HG03565 (cell line): ENCODE data around the gene MROH9.

ENCODE experiments used
- ATAC-seq: cut with Tn5 transposase; IDR thresholded peaks from one replicate; pipeline ENCODE4 v1.9.1; 2021; ENCODE audit warnings: mild to moderate bottlenecking, moderate library complexity; ENCODE audit not compliant: unreplicated experiment

The MROH9 gene

GRCh38 chr1:171075041-171075440, 139.7 kb downstream of the MROH9 start:
- ATAC-seq: no peak

GRCh38 chr1:171081314-171081753, 146.0 kb downstream of the MROH9 start:
- no peak for ATAC-seq

GRCh38 chr1:171081763-171082201, 146.4 kb downstream of the MROH9 start:
- no peak for ATAC-seq

- ATAC-seq: no peak
These were observed 147.3 kb downstream of the MROH9 start for GRCh38 chr1:171082606-171083005.

GRCh38 chr1:171083222-171083621, 147.9 kb downstream of the MROH9 start:
- no peak for ATAC-seq

GRCh38 chr1:171084091-171084490, 148.8 kb downstream of the MROH9 start:
- no peak for ATAC-seq

GRCh38 chr1:171084870-171085269, 149.5 kb downstream of the MROH9 start:
- no peak for ATAC-seq

GRCh38 chr1:171087896-171088295, 152.6 kb downstream of the MROH9 start:
- no peak for ATAC-seq

GRCh38 chr1:171090604-171091003, 155.3 kb downstream of the MROH9 start, which contains the start of gene FMO3:
Gene FMO3, plus strand, starts transcription at chr1:171090905. Its CDS starts 1,754 bp downstream, at chr1:171092659.
- no peak for ATAC-seq

- no peak for ATAC-seq
These were observed 168.5 kb downstream of the MROH9 start for GRCh38 chr1:171103862-171104261.

GRCh38 chr1:171107262-171107940, 172.1 kb downstream of the MROH9 start:
- no peak for ATAC-seq

- ATAC-seq: no peak
These were observed 172.6 kb downstream of the MROH9 start for GRCh38 chr1:171107969-171108368.

- no peak for ATAC-seq
These were observed 174.6 kb downstream of the MROH9 start for GRCh38 chr1:171109966-171110365.

GRCh38 chr1:171110621-171111326, 175.4 kb downstream of the MROH9 start:
- ATAC-seq: no peak

- no peak for ATAC-seq
These were observed 176.8 kb downstream of the MROH9 start for GRCh38 chr1:171112119-171112518.

- ATAC-seq: no peak
These were observed 178.0 kb downstream of the MROH9 start for GRCh38 chr1:171113382-171113781.
